Pons (tissue), 1 donor: ENCODE results near the gene TXK.

Experiments
- DNase-seq: peaks from one replicate; pipeline ENCODE4 v3.0.0-alpha.2; 2016; ENCODE audit warnings: low spot score

TXK gene

DNA sequence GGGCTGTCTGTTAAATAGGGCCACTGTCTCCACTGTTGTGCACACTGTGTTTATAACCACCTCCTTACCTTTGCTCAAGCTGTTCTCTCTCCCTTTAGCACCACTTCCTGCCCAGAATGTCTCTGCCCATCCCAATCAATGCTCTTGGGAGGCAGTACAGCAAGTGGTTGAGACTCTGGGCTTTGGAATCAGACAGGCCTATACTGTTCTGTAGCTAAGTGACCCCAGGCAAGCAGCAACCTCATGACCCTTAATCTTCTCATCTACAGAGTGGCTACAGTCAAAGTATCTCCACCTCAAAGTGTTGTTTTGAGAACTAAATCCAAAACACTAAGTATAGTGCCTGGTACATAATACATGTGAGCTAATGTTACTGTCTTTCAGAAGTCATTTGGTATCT, 3.8 kb upstream of the TXK start:
- no peak for DNase-seq

DNA sequence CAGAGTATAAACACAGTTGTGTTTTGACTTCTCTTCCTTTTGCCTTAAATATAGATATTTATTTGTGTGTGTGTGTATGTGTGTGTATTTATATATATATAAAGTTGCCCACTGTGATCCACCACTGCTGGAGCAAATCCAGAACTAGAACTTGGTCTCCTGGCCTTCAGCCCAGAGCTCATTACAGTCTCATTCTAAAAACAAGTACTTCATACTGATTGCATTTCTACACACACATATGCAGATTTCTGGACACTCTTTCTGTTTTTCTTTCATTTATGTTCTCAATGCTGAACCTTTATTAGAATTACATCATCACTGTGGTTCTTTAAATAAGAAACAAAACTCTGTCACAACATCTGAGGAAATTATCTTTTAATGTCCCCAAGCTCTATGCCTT, 381 bp downstream of the TXK start:
- DNase-seq = no peak

DNA sequence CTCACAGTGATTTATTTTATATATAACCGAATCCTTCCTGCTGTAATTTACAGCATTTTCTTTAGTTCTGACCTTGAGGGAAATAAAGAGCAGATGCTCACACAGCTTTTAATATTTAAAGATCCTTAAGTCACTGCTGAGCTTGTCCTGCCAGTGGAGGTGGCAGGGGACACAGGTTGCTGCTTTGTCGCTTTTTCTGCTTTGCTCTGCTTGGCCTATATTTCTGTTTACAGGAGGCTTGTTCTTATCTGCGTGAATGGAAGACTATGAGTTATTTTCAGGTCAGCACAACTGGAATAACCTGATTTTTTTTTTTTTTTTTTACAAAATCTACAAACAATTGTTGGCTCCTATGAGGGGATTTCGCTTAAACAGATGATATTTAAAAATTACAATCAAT, 2.3 kb downstream of the TXK start:
- DNase-seq = no peak

DNA sequence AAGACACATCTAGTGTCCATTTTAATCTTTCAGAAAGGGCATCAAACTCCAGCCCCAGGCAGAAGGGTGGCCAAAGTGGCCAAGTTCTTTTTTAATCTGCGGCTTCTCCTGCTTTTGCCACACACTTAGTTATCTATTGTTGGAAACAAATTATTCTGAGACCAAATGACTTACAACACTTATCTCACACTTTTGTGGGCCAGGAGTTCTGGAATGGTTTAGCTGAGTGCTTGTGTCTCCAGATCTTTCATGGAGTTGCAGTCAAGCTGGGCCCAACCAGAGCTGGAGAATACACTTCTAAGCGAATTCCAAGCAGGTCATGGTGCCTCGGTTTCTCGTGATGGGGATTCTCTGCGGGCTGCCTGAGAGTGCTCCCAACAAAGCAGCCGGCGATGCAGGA, 4.0 kb downstream of the TXK start:
- DNase-seq = no peak

DNA sequence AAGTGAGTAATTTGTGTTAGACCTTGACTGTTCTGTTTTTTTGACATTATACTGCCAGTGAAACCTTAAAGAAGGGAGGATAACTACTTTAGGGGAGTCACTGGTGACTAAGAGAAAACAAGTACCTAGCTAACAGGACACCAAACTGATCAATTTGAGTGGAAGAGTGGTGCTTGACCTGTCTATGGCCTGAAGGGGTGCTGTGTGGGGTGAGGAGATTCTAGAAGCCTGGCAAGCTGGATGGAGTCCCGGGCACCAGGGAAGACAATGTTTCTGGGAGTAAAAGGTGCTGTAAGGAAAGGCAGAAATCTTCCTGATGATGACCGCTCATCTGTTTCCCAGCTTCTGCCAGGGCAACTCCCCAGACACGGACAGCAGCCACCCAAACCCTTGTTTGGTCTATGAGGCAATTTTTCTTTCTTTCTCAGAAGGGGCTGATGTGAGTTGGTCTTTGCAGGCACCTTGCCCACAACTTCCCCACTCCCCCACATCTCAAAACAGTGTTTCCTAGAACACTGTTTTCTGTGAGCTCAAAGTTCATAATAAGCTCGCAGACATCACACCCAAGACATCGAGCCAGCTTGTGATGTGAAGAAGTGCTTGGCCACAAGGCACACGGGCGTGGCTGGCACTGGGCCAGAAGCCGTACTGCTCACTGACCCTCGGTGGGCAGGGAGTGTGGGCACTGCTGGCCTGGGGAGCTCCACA, 4.6 kb downstream of the TXK start:
- no peak for DNase-seq

DNA sequence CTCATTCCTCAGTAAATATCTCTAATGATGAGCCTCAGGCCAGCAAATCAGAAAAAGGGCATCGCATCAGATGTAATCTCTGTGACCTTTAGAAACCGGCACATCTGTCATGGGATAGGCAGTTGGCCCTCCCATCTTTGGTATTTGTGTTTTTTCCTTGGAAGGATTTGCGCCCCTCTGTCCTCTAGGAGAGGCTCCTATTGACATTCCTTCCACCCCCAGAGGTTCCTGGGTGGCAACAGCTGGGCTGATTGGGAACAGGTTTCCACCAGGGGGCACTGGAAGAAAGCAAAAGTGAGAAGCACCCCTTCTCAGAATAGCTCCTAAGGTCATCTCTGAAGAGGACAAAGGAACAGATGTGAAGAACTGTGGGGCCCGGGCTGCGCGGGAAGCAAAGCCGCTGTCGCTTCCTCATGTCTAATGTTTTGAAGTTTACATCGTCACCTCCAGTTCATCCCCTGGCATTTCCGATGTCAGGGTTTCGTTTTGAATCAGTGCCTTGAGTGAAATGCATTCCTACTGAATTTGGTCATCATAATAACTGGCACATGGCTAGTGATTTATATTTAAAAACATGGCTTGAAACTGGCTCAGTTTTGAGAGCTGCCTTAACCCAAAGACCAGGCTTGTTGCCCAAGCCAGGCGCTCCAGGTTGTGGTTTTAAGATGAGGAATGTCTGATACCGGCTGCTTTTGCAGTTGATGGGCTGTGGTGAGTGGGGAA, 6.2 kb downstream of the TXK start:
- DNase-seq = peak; percentile 38

DNA sequence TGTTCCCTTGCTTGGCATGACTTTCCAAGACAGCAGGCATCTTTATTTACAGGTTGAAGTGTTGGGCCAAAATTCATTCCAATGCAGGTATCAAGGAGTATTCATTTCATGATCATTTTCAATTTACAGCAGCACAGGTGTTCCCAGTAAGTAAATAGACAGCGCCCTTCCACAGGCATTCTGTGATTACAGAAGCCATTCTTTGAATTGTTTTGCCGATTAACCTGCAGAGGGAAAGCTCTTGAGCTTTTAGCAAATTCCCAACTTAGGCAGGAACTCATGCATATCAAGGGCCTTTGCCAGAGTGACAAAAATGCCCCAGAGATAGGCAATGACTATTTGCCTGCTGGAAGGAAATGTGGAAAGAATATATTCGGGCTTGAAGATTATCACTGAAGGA, 6.8 kb downstream of the TXK start:
- no peak for DNase-seq

DNA sequence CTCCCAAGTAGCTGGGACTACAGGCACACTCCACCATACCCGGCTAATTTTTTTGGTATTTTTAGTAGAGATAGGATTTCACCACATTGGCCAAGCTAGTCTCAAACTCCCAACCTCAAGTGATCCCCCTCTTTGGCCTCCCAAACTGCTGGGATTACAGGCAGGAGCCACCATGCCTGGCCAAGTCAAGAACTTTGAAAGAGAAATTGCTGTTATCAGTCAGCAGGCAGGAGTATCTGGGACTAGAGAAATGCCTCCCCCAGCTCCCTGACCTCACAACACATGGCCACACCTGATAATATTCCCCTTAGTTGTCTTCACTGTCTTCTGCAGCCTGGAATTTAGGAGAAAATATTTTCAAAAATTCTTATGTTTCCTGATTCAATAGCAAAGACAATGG, 7.4 kb downstream of the TXK start:
- no peak for DNase-seq

DNA sequence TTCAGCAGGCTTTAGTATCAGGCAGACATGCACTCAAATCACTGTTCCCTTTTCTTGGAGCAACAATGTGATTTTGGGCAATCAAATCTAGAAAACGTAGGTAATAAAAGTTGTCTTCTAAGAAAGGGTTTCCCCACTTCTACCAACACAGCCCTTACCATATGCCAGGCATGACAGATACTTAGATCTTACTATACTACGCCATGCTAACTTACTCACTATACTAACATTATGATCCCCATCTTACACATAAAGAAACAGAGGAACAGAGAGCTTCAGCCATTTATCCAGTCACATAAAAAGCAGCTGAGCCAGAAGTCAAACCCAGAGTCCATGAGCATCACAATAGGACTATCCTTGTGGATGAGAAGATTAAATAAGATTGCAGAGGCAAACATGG, 9.2 kb downstream of the TXK start:
- DNase-seq = no peak

DNA sequence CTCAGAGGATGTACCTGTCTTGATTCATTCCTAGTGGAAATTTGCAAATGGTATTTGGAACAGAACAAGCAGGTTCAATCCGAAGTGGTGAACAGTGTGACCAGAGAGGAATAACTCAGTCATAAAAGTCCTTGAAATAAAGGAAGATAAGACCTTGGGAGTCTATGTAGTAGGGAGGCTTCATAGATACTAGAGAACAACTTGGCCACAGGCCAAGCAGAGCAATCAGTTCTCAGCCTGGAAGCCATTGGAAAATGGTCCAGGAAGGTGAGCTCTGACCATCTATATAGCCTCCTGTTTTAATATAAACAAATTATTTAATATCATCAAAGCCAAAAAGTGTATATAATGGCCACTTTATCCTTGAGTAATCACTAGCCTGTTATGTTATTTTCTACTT, 11.3 kb downstream of the TXK start:
- DNase-seq = no peak

DNA sequence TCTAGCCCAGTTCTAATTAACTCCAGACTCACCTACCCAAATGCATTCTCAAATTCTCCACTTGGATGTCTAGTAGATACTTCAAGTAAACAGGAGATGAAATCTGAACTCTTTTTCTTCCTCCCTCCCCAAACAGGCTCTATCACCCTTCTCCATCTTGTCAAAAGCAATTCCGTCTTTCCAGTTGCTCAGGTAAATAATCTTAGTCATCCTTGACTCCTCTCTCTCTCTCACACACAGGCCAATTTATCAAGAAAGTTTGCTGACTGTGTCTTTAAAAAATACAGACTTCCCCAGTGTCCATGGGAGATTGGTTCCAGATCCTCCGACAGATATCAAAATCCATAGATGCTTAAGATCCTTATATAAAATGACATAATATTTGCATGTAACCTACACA, 12.9 kb downstream of the TXK start:
- DNase-seq = no peak

DNA sequence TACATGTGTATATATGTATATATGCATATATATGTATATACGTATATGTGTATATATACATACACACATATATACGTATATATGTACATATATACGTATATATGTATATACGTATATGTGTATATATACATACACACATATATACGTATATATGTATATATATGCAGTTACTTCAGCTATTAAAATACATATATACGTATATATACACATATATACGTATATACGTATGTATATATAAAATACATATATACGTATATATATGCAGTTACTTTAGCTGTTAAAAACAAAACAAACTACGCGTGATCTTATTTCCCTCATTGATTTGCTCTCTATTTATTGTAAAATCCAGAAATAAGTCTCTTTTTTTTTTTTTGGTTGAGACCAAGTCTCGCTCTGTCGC, 13.9 kb downstream of the TXK start:
- no peak for DNase-seq

DNA sequence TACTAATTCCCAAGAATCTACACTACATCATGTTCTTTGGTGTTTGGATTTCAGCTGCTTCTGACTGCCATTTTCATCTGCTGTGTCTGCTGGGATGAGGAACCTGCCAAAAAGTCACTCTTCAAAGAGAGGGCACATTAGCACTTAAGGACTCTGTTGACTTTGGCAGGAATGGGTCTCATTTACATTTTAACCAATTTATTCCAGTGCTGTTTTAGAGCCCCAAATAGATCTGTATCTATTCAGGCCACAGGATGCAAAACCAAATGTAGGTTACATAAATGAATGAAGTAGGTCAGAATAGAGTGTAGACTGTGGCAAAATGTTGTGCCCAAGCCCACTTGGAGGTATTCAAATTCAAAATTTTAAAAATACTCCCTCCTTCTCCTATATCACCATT, 14.4 kb downstream of the TXK start:
- no peak for DNase-seq

DNA sequence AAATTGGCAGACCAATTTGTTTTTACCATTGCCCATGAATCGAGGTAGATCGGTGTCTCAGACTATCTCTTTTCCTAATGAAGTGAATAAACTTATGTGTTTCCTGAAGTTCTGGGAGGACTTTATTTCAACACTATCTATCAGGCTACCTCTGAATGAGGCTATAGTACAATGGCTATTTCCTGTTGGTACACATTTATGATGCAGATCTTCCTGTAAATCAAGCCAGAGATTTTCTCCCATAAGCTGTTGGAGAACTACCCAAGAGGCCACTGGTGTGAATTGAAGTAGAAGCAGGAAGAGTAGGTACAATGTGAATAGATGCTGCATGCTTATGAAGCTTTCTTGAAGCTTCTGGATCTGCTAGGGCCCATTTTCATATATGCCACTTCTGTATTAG, 16.0 kb downstream of the TXK start:
- DNase-seq = no peak

DNA sequence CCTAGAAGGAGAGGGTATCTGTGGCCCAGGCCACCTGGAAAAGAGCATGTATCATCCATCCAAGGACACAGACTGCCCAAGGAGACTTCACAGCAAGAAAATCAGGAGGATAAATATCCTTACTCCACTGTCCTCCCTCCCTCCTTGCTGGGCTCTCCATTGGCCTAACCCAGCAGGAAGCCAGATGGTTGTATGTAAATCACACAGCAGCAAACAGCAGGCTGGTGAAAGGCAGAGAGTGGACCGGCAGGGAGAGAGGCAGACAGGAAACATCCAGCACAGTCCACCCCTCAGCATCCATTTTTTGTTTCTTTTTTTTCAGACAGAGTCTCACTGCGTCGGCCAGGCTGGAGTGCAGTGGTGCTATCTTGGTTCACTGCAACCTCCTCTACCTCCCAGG, 17.5 kb downstream of the TXK start:
- no peak for DNase-seq

DNA sequence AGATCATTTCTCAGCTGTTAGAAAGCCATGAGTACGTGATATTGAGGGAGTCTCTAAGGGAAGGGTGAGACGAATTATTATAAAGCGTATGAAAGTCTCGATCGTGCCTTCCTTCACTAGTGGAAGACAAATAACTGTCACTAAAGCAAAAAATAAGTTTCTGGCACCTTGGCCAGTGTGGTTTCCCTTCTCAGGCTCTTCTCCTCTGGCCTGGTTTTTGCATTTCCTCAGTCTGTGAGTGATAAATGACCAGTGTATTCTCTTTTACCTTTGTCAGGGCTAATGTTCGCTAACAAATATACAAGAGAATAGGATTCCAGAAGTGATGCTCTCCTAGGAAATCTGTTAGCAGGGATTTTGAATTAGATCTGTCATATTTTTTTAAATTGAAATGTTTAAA, 19.6 kb downstream of the TXK start:
- DNase-seq = no peak

DNA sequence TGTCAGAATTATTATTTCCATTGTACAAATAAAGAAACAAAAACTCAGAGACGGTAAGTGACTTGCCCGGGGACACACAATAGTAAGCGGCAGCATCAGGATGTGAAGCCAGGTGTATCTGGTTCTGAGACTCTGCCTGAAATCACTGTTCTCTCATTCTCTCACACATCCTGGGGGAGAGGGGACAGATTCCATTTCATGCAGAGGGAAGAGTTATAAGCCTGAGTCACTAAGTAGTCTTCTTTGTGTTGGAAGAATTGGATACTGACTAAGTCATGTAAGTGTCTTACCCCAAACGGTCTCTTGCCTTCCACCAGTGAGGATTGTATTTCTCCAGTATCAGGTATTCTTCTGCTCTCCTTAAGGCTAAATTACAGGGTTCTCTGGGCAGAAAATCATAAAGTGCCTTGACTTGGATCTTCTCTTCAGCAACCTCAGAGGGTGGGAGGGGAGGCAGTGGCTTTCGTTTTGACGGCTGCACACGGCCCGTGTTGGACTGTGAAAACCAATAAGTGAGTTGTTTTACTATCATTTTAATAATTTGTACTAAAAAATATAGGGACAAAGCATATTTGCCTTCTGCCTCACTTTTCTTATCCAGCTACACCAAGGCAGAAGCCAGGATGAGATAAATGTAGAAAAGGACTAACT, 21.9 kb downstream of the TXK start:
- DNase-seq = no peak

DNA sequence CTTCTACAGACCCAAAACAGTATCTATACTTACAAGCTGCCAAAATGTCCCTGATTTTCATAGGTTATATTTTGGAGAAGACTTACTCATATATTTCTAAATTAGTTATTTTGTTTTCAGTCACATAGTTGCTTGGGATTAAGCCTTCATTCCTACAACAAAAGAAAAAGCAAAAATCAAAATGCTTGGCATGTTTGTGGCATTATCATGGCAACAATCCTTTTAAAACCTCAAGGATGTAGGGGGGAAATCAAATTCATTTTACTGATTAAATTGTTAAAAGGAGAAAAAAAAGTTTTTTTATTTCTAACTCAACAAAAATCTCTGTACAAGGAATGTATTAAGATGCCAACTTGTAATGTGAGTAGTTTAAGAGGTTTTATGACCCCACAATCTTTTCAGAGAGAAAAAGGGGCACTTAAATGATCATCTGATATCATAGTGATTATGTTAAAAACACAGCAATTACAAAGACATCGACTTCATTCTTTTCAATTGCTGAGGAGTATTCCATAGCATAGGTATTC, 23.5 kb downstream of the TXK start:
- DNase-seq = no peak

DNA sequence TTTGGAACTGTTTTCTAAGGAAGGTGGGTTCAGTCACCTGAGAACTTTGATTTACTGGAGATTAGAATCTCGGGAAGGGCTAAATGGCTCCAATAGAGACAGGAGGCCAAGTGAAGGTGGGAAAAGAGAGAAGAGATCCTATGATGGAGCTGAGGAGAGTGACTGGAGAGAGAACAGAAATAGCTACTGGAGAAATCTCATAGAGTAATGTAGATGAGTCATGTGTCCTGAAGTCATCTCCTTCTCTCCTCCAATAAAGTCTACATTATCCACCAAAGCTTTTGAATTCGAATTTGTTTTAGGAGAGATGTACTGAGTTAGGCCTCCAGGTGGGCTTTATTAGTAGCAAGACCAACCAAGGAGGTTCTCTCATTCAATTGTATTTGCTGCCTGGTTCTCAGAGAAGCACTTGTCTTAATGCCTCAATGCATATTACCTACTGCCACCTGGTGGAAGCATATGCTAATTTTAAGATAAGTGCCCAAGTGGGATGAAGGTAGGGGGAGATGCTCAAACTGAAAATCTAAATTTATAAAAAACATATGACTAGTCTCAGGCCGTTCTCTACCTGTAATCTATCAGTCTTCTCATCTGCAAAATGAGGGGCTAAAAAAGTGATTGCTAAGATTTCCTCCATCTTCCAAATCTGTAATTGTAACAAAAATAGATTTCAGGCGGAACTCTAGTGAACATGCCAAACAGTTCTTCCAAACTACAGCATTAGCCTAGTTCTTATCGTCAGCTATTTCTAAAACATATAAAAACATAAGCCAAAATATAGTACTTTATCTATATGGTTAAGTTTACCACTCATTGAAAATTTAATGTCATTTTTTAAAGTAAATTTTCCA, 24.4 kb downstream of the TXK start:
- DNase-seq = peak; percentile 33

DNA sequence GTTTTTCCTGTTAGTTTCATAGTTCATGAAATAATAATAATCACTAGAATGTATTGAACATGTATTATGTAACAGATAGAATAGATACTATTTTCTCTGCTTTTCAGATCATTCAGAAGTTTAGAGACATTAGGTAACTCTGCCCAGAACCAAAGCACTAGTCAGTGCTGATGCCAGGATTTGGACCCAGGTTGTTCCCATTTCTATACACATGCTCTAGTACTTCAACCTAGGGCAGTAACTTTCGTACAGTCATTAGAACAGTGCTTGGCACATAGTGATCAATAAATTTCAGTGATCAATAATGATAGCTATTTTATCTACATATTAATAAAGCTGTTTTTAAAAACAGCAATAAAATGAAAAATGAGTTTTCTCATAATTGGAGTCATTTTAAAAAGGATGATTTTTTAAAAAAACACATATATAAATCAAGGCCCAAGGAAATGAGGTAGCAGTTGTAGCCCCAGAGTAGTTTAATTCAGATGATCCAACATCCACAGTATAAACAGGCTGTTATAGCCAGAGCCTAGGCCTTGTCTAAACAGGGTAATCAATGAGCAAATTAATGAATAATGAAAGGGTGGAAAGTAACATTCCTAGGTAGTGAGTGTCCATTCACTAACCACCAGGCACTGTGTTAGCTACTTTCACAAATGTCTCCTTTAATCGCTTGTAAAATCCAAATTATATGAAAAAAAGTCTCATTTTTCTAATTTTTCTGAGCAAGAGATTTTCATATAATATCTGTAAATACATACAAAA, 25.6 kb downstream of the TXK start:
- no peak for DNase-seq

DNA sequence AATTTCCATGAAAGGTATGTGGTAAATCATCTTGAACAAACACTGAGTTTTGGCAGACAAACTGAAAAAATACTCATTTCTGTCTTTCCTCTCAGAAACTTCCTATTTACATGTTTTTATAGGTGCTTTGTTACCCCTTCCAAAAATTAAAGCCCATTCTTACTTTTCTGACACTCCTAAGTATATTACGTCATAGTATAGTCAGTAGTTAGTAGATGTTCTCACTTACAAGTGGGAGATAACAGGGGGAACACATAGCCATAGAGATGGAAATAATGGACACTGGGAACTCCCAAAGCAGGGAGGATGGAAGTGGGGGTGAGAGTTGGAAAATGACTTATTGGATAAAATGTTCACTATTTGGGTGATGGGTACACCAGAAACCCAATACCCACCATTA, 28.8 kb downstream of the TXK start:
- no peak for DNase-seq
